IPS-NIHi7 (cell line): Measurements from ENCODE around the gene SAMHD1.
A peak's percentile ranks its signal among the peaks of the same experiment; 100 is the strongest.
"Not testable (repeated sequence)": the region's sequence is repeated elsewhere in the genome, so short reads cannot be mapped to it uniquely, and the experiment has no call there.

ENCODE experiments used
- DNase-seq: peaks from one replicate; pipeline ENCODE4 v3.0.0; 2012; ENCODE audit warnings: mixed read lengths; ENCODE audit errors: extremely low spot score

The SAMHD1 gene

GRCh38 chr20:36951198-36951978 lies at the start of gene SAMHD1:
SAMHD1 (minus strand) TSS chr20:36951708; CDS start chr20:36951643, 65 bp downstream.
- DNase-seq, result peak; percentile 100

GRCh38 chr20:37000171-37000570 lies 48.7 kb upstream of the SAMHD1 start:
- not testable (repeated sequence) for DNase-seq

- DNase-seq, result no peak
These were observed 47.1 kb upstream of the SAMHD1 start for GRCh38 chr20:36998652-36999051.

GRCh38 chr20:36997121-36997520 lies 45.6 kb upstream of the SAMHD1 start:
- DNase-seq, result no peak

GRCh38 chr20:36994221-36994620 lies 42.7 kb upstream of the SAMHD1 start:
- DNase-seq, result not testable (repeated sequence)

GRCh38 chr20:36992802-36993334 lies 41.4 kb upstream of the SAMHD1 start:
- DNase-seq, result no peak

GRCh38 chr20:36991703-36992102 lies 40.2 kb upstream of the SAMHD1 start:
- DNase-seq, result no peak

GRCh38 chr20:36989797-36990196 lies 38.3 kb upstream of the SAMHD1 start:
- no peak for DNase-seq

GRCh38 chr20:36988494-36988966 lies 37.0 kb upstream of the SAMHD1 start:
- DNase-seq, result no peak

GRCh38 chr20:36984257-36984638 lies 32.7 kb upstream of the SAMHD1 start:
- DNase-seq, result no peak

- DNase-seq, result no peak
These were observed 23.8 kb upstream of the SAMHD1 start for GRCh38 chr20:36975099-36975818.

GRCh38 chr20:36974660-36975059 lies 23.2 kb upstream of the SAMHD1 start:
- DNase-seq, result no peak

- no peak for DNase-seq
These were observed 19.6 kb upstream of the SAMHD1 start for GRCh38 chr20:36971103-36971502.

- no peak for DNase-seq
These were observed 18.1 kb upstream of the SAMHD1 start for GRCh38 chr20:36969478-36970186.

GRCh38 chr20:36969051-36969450 lies 17.5 kb upstream of the SAMHD1 start:
- no peak for DNase-seq

- no peak for DNase-seq
These were observed 16.1 kb upstream of the SAMHD1 start for GRCh38 chr20:36967636-36968035.

GRCh38 chr20:36966965-36967364 lies 15.5 kb upstream of the SAMHD1 start:
- not testable (repeated sequence) for DNase-seq

GRCh38 chr20:36962354-36962941 lies 10.9 kb upstream of the SAMHD1 start:
- not testable (repeated sequence) for DNase-seq

GRCh38 chr20:36959242-36959641 lies 7.7 kb upstream of the SAMHD1 start:
- DNase-seq, result no peak

GRCh38 chr20:36957875-36958667 lies 6.6 kb upstream of the SAMHD1 start:
- no peak for DNase-seq

GRCh38 chr20:36956674-36957073 lies 5.2 kb upstream of the SAMHD1 start:
- no peak for DNase-seq
